ENCODE measurements around the gene CNOT3.

The CNOT3 gene

GRCh38 chr19:54199401-54199800, 61.8 kb downstream of the CNOT3 start:
- no peak for DNase-seq

GRCh38 chr19:54201172-54201701, 63.7 kb downstream of the CNOT3 start:
- no peak for DNase-seq

GRCh38 chr19:54201980-54202379, 64.4 kb downstream of the CNOT3 start:
- DNase-seq: no peak

GRCh38 chr19:54203151-54203611, 65.6 kb downstream of the CNOT3 start:
- DNase-seq: no peak

- no peak for DNase-seq
These were observed 67.4 kb downstream of the CNOT3 start for GRCh38 chr19:54204767-54205468.

Measured in NCI-H187 treated with DMSO at 0.1 percent for 48 hours (cell line).